GM12872 (cell line): Measurements from ENCODE around the gene OPRL1.

Experiments
- CTCF ChIP-seq: IDR thresholded peaks from 3 replicates; pipeline ENCODE4 v1.5.1; 2011; ENCODE audit warnings: low read depth, mild to moderate bottlenecking, low read length, moderate library complexity; ENCODE audit not compliant: insufficient read depth

OPRL1 gene

GRCh38 chr20:64035933-64036345 is 43.9 kb upstream of the OPRL1 start, which contains the start of gene C20orf204:
TSS of gene C20orf204 (plus strand) at chr20:64036182. CDS start at chr20:64036324, 142 bp downstream.
- no peak for TF ChIP-seq CTCF

- no peak for TF ChIP-seq CTCF
Observed at GRCh38 chr20:64036346-64037198, 43.3 kb upstream of the OPRL1 start.

GRCh38 chr20:64037199-64037497 is 42.7 kb upstream of the OPRL1 start:
- no peak for TF ChIP-seq CTCF

GRCh38 chr20:64037498-64038213 is 42.2 kb upstream of the OPRL1 start:
- TF ChIP-seq CTCF, result no peak

GRCh38 chr20:64038224-64038564 is 41.7 kb upstream of the OPRL1 start:
- TF ChIP-seq CTCF, result no peak

GRCh38 chr20:64038565-64039292 is 41.2 kb upstream of the OPRL1 start:
- TF ChIP-seq CTCF, result peak; percentile 68
